Measurements from ENCODE around the gene AMBRA1.
"Not testable (repeated sequence)": the region's sequence is repeated elsewhere in the genome, so short reads cannot be mapped to it uniquely, and the experiment has no call there.

Gene AMBRA1

GRCh38 chr11:46616551-46617133 is 22.8 kb upstream of the AMBRA1 start:
- DNase-seq: peak; percentile 40

GRCh38 chr11:46615756-46616155 is 21.9 kb upstream of the AMBRA1 start:
- DNase-seq: no peak

DNA sequence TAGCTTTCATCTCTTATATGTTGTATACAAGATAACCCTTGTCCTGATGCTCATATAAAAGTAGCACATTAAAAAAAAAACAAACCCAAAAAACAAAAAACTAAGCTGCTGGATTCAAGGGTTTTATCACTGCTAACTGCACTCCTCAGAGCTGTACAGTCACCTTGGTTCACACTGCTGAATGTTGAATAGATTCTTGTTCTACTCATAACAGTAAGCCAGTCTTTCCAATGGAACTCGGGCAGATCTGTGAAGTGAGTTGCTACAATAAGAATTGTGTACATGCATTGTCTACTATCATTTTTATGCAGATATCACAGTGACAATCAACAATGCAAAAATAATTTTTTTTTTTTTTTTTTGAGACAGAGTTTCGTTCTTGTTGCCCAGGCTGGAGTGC is 18.5 kb upstream of the AMBRA1 start:
- no peak for DNase-seq

DNA sequence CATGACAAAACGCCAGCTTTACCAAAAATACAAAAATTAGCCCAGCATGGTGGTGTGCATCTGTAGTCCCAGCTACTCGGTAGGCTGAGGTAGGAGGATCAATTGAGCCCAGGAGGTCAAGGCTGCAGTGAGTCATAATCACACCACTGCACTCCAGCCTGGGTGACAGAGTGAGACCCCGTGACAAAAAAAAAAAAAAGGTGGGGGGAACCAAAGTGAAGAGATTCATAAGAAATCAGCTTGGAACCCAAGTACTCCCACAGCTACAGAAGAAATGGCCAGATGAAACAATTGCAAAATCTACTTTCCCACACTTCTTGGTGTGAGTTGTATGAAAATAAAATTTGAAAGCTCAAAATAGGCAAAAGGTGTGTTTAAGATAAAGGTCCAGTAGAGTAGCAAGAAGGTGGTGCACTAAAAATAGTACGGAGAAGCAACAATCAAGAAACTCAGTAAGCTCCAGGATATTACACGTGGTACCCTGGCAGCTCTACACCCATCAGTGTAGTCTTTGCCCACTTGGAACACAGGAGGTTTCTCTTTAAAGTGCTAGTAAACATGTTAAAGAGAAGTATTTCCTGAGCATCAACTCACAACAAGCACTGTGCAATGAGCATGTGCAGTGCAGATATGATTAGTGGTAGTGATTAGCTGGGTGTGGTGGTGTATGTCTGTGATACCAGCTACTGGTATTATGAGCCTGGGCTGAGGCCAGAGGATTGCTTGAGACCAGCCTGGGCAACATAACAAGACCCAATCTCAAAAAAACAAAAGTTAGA is 17.9 kb upstream of the AMBRA1 start:
- no peak for DNase-seq

DNA sequence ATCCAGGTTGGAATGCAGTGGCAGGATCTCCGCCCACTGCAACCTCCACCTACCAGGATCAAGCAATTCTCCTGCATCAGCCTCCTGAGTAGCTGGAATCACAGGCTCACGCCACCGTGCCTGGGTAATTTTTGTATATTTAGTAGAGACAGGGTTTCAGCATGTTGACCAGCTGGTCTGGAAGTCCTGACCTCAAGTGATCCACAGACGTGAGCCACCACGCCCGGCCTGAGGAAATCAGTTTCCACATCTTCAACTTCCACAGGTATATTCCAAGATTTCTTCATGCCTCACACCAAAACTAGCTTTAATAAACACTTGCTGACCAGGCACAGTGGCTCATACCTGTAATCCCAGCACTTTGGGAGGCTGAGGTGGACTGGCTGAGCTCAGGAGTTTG is 15.6 kb upstream of the AMBRA1 start:
- DNase-seq: no peak

DNA sequence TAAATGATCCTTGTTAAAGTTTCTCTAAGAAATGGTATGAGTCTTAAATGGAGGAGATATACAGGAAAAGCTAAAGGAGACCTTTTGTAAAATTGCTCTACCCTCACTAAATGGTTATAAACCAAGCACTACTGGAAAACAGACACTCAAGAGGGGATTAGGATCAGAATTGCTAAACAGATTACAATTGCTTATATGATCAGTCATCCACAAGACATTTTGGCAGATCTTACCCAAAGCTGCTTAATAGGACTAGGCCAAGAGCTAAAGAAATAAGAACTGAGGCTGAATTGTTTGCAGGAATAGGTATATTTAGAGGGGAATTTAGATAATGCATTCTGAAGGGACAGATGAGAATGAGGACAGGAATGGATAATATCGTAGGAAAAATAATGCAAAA is 13.7 kb upstream of the AMBRA1 start:
- no peak for DNase-seq

- no peak for DNase-seq
These were observed 11.0 kb upstream of the AMBRA1 start for GRCh38 chr11:46604796-46605195.

GRCh38 chr11:46603704-46604308 is 10.0 kb upstream of the AMBRA1 start:
- DNase-seq: no peak

- DNase-seq: no peak
These were observed 7.3 kb upstream of the AMBRA1 start for GRCh38 chr11:46601129-46601528.

DNA sequence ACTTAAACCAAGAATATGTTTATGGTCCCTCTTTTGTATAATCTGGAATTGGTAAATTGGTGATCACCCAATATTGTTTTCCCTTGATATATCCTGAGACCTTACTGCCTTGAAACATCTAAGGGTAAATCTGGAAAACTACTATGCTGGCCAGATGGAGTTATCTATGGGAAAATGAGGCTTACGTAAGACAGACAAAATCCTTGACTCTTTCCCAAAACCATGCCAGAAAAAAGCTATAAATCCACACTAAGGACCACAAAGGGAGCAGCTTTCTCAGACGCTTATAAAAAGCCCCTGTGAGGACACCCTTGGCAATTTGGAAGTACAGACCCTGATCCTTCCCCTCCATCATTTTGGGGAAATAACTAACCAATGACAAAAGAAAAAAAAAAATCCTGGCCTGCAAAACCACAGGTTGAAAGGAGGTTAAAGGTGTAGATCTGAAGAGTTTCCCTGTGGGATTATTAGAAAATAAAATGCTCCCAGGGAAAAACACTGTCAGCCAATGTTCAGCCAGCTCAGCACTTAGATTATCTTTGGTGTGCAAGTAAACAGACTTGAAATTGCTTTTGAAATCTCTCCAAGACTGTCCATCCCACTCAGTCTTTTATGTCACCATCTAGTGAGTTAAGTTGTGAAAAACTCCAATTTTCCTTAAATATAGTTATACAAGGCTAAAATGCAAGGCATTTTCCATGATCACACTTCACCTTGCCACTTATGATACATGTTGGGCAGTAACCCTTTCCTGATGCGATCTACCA is 6.6 kb upstream of the AMBRA1 start:
- DNase-seq: no peak

GRCh38 chr11:46599340-46600193 is 5.7 kb upstream of the AMBRA1 start:
- no peak for DNase-seq

- no peak for DNase-seq
These were observed 3.9 kb upstream of the AMBRA1 start for GRCh38 chr11:46597609-46598219.

GRCh38 chr11:46597155-46597554 is 3.3 kb upstream of the AMBRA1 start:
- no peak for DNase-seq

- DNase-seq: no peak
These were observed 962 bp upstream of the AMBRA1 start for GRCh38 chr11:46594785-46595184.

DNA sequence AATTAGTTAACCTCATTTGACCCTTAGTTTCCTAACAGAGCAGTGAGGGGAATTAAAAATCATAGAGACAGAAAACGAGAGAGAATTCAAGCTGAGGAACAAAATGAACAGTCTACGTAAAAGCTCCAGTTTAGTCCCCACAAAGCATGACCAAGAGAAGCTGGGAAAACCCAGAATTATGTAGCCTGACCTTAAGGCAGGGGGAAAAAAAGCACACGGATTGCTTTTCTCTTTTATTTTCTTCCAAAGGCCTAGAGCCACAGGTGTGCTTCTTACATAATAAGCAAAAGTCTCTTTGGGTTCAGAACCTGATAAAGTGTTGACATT is 514 bp upstream of the AMBRA1 start:
- no peak for DNase-seq

- DNase-seq: no peak
These were observed 2.9 kb downstream of the AMBRA1 start for GRCh38 chr11:46590740-46591605.

GRCh38 chr11:46588915-46589314 is 4.9 kb downstream of the AMBRA1 start:
- no peak for DNase-seq

GRCh38 chr11:46588131-46588530 is 5.7 kb downstream of the AMBRA1 start:
- no peak for DNase-seq

- DNase-seq: not testable (repeated sequence)
These were observed 10.3 kb downstream of the AMBRA1 start for GRCh38 chr11:46583513-46583912.

GRCh38 chr11:46582588-46582987 is 11.2 kb downstream of the AMBRA1 start:
- no peak for DNase-seq

GRCh38 chr11:46577058-46577457 is 16.8 kb downstream of the AMBRA1 start:
- no peak for DNase-seq

Measured in CD4-positive, alpha-beta T cell treated with Interleukin-17A for 1 hour (primary cell).